Measurements from ENCODE around the gene SPC25.

- no peak for TF ChIP-seq EP300 (IDR thresholded peaks at IDR 0.05; ENCODE audit: low read length)
- TF ChIP-seq SP2 (IDR thresholded peaks at IDR 0.05; ENCODE audit: extremely low read depth, low read depth, low read length, poor library complexity, severe bottlenecking): no peak
- TF ChIP-seq ZNF274 (IDR thresholded peaks at IDR 0.05; ENCODE audit: borderline replicate concordance, low read depth, low read length): no peak
Observed at GRCh38 chr2:168830958-168831357, 59.3 kb downstream of the SPC25 start.

Measured in K562 (cell line).